Measurements from ENCODE around the gene ADTRP. TPM values are rescaled to one million over a fixed set of nuclear protein-coding genes. Genes with fewer than 3 reads are reported as not detected.

ADTRP gene
- total RNA-seq, 1 experiment from 2014 or later, result 0.86 TPM

DNA sequence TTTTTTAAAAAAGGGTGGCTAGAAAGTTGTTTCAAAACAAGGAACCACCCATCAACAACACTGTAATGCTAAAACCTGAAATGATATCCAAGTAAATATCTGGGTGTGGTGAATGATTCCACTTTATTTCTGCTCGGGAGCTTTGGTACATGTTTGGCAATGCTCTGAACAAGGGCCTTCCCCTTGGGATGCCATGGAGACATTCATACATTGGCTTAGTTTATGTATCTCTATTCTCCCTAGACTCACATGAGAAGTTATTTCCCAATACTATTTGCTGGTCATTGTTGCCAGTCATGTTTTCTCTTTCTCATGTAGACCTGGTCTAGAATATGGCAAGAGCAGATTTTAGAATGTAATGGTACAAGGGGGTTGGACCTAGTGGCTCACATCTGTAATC lies 22.9 kb downstream of the ADTRP start:
- RAD21 ChIA-PET (ENCODE audit: low non-redundant PET in 1 of 2, low total read pairs in 2 of 2, uncharacterized antibody in 2 of 2, unreplicated experiment in 2 of 2), result no interaction called here
- Histone ChIP-seq H3K36me3 (ENCODE audit: control insufficient read depth in 1 of 2, insufficient read depth in 2 of 2, low read length in 2 of 2) (no peaks in the 10 kb centered on the region), H3K9ac (ENCODE audit: low read length) (no peak overlapping the region), H3K9me2 (ENCODE audit: insufficient read depth) (no peaks in the 10 kb centered on the region), H3K4me2 (ENCODE audit: low read length) (no peak overlapping the region), H2AFZ (ENCODE audit: low read depth, low read length, poor library complexity, severe bottlenecking) (no peak overlapping the region), H3K79me2 (ENCODE audit: insufficient read depth, low read length) (no peaks in the 10 kb centered on the region), H3K4me3 (replicated peaks in 1 of 2; ENCODE audit: low read depth in 1 of 2, low read length in 2 of 2) (no peak overlapping the region), H4K20me1 (ENCODE audit: insufficient read depth) (no peaks in the 10 kb centered on the region), H3K27ac (ENCODE audit: low read depth, low read length) (no peak overlapping the region), H3K4me1 (ENCODE audit: control insufficient read depth in 1 of 2, insufficient read depth in 2 of 2, low read length in 2 of 2) (peaks cover 0 to 4% of the 10 kb centered on the region in 2 experiments; a peak in 1 of 4 replicates), H3K27me3 (ENCODE audit: insufficient read depth, low read length) (no peaks in the 10 kb centered on the region), H3K9me3 (ENCODE audit: control insufficient read depth in 1 of 2, insufficient read depth in 1 of 2, low read depth in 1 of 2, low read length in 2 of 2) (no peaks in the 10 kb centered on the region)
- BruUV-seq (replicated peaks), result no TSS peak
- no peak for DNase-seq (ENCODE audit: low read depth, low spot score)
- no peak for TF ChIP-seq SIN3A (IDR thresholded peaks at IDR 0.05; ENCODE audit: low read depth)
- no peak for TF ChIP-seq SRF (IDR thresholded peaks at IDR 0.05; ENCODE audit: low read depth)
- TF ChIP-seq ZNF274 (IDR thresholded peaks at IDR 0.05; ENCODE audit: low read depth, low read length), result no peak
- no peak for TF ChIP-seq JUND (IDR thresholded peaks at IDR 0.05)
- no peak for TF ChIP-seq EGR1 (IDR thresholded peaks at IDR 0.05; ENCODE audit: low read depth)
- TF ChIP-seq, protein P1, sequence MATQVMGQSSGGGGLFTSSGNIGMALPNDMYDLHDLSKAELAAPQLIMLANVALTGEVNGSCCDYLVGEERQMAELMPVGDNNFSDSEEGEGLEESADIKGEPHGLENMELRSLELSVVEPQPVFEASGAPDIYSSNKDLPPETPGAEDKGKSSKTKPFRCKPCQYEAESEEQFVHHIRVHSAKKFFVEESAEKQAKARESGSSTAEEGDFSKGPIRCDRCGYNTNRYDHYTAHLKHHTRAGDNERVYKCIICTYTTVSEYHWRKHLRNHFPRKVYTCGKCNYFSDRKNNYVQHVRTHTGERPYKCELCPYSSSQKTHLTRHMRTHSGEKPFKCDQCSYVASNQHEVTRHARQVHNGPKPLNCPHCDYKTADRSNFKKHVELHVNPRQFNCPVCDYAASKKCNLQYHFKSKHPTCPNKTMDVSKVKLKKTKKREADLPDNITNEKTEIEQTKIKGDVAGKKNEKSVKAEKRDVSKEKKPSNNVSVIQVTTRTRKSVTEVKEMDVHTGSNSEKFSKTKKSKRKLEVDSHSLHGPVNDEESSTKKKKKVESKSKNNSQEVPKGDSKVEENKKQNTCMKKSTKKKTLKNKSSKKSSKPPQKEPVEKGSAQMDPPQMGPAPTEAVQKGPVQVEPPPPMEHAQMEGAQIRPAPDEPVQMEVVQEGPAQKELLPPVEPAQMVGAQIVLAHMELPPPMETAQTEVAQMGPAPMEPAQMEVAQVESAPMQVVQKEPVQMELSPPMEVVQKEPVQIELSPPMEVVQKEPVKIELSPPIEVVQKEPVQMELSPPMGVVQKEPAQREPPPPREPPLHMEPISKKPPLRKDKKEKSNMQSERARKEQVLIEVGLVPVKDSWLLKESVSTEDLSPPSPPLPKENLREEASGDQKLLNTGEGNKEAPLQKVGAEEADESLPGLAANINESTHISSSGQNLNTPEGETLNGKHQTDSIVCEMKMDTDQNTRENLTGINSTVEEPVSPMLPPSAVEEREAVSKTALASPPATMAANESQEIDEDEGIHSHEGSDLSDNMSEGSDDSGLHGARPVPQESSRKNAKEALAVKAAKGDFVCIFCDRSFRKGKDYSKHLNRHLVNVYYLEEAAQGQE (IDR thresholded peaks at IDR 0.05; ENCODE audit: low read depth), result no peak
- CTCF ChIA-PET, result no interaction called here
- intact Hi-C loops (cut with micrococcal nuclease), result no loop called here
- POLR2A ChIA-PET, result no interaction called here
- no peak for ATAC-seq

DNA sequence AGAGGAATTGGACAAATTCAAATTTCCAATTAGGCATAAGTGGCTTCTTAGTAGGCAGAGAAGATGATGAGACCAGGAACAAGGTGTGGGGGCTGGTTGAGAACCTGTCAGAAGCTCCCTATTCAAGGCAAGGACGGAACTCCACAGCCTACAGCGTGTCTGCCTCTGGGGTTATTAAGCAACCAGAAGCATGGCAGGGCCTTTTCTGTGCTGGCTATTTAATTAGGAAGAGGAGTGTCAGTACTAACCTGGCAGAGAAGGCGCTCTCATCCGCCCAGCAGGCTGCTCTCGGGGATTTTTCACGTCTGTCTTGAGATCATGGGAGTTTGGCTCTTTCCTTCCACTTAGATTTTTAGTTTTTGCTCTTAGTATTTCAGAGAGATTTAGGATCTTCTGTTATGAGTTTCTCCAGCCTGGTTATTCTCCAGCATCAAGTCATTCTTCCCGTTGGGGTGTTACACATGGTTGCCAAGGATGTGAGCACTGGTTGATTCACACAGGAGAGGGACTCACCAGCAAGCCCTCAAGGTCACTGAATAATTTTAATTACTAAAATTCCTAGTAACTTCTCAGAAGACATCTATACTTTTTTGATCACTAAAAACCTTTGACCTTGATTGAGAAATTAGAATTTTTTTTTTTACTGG lies 23.9 kb downstream of the ADTRP start:
- Histone ChIP-seq H3K9me2 (ENCODE audit: insufficient read depth) (no peaks in the 10 kb centered on the region), H3K27ac (ENCODE audit: low read depth, low read length) (no peak overlapping the region), H3K9ac (ENCODE audit: low read length) (no peak overlapping the region), H3K36me3 (ENCODE audit: control insufficient read depth in 1 of 2, insufficient read depth in 2 of 2, low read length in 2 of 2) (no peaks in the 10 kb centered on the region), H3K27me3 (ENCODE audit: insufficient read depth, low read length) (no peaks in the 10 kb centered on the region), H3K79me2 (ENCODE audit: insufficient read depth, low read length) (no peaks in the 10 kb centered on the region), H3K4me1 (ENCODE audit: control insufficient read depth in 1 of 2, insufficient read depth in 2 of 2, low read length in 2 of 2) (peaks cover 0 to 4% of the 10 kb centered on the region in 2 experiments; a peak in 1 of 4 replicates), H2AFZ (ENCODE audit: low read depth, low read length, poor library complexity, severe bottlenecking) (no peak overlapping the region), H3K9me3 (ENCODE audit: control insufficient read depth in 1 of 2, insufficient read depth in 1 of 2, low read depth in 1 of 2, low read length in 2 of 2) (no peaks in the 10 kb centered on the region), H3K4me3 (replicated peaks in 1 of 2; ENCODE audit: low read depth in 1 of 2, low read length in 2 of 2) (no peak overlapping the region), H4K20me1 (ENCODE audit: insufficient read depth) (no peaks in the 10 kb centered on the region), H3K4me2 (ENCODE audit: low read length) (no peak overlapping the region)
- intact Hi-C loops (cut with micrococcal nuclease), result no loop called here
- ATAC-seq, result no peak
- ChIA-PET RAD21 (ENCODE audit: low non-redundant PET in 1 of 2, low total read pairs in 2 of 2, uncharacterized antibody in 2 of 2, unreplicated experiment in 2 of 2) (no interaction called here), POLR2A (no interaction called here), CTCF (no interaction called here)
- BruUV-seq (replicated peaks), result no TSS peak
- no peak for DNase-seq (ENCODE audit: low read depth, low spot score)
- TF ChIP-seq CEBPB (IDR thresholded peaks at IDR 0.05; ENCODE audit: low read depth) (no peak), CTCF (IDR thresholded peaks at IDR 0.05 in 2 of 3, conservative IDR thresholded peaks at IDR 0.05 in 1 of 3; ENCODE audit: borderline replicate concordance in 1 of 3, insufficient read depth in 1 of 3, low read depth in 2 of 3, low read length in 2 of 3) (no peak), EGR1 (IDR thresholded peaks at IDR 0.05; ENCODE audit: low read depth) (no peak), EZH2phosphoT487 (IDR thresholded peaks at IDR 0.05; ENCODE audit: borderline replicate concordance) (no peak), ELF1 (IDR thresholded peaks at IDR 0.05; ENCODE audit: borderline replicate concordance, low read depth) (no peak), ZFX (IDR thresholded peaks at IDR 0.05) (no peak), ATF3 (IDR thresholded peaks at IDR 0.05) (no peak), SIN3A (IDR thresholded peaks at IDR 0.05; ENCODE audit: low read depth) (no peak), TCF7L2 (IDR thresholded peaks at IDR 0.05; ENCODE audit: borderline replicate concordance, extremely low read depth, insufficient read depth, insufficient read length) (no peak)

All from HCT116 (cell line).